Choroid plexus epithelial cell (primary cell): Measurements from ENCODE around the gene RPH3AL.

Source experiments
- DNase-seq: peaks from one replicate; pipeline ENCODE4 v3.0.0-alpha.2; 2010; ENCODE audit warnings: low read depth
- H3K4me3 ChIP-seq: 2 replicates; pipeline ENCODE4 v1.5.1; 2011; ENCODE audit warnings: low read depth, mild to moderate bottlenecking, control low read depth, low read length, moderate library complexity
- CTCF ChIP-seq: conservative IDR thresholded peaks from 2 replicates; pipeline ENCODE4 v1.5.1; 2011; ENCODE audit warnings: low read depth, mild to moderate bottlenecking, control low read depth, inconsistent platforms, low read length, moderate library complexity

RPH3AL gene

GRCh38 chr17:345261-345660, 7.3 kb downstream of the RPH3AL start:
- no peak for DNase-seq
- TF ChIP-seq CTCF = no peak
- H3K4me3 ChIP-seq = no peak overlapping the region

GRCh38 chr17:343875-344752, 8.5 kb downstream of the RPH3AL start:
- no peak overlapping the region for H3K4me3 ChIP-seq
- TF ChIP-seq CTCF = no peak
- no peak for DNase-seq

- no peak overlapping the region for H3K4me3 ChIP-seq
- no peak for DNase-seq
- TF ChIP-seq CTCF = no peak
These were observed 9.4 kb downstream of the RPH3AL start for GRCh38 chr17:343211-343610.

GRCh38 chr17:340074-340473, 12.5 kb downstream of the RPH3AL start:
- no peak for TF ChIP-seq CTCF
- no peak overlapping the region for H3K4me3 ChIP-seq
- no peak for DNase-seq

- TF ChIP-seq CTCF = no peak
- H3K4me3 ChIP-seq = no peak overlapping the region
- no peak for DNase-seq
These were observed 13.2 kb downstream of the RPH3AL start for GRCh38 chr17:339193-340061.

GRCh38 chr17:338442-339192, 14.0 kb downstream of the RPH3AL start:
- H3K4me3 ChIP-seq = no peak overlapping the region
- DNase-seq = no peak
- no peak for TF ChIP-seq CTCF
